Measurements from ENCODE around the gene OCEL1. TPM values are rescaled to one million over a fixed set of nuclear protein-coding genes. Genes with fewer than 3 reads are reported as not detected.

Gene OCEL1
- total and polyA plus RNA-seq, 2 of the 13 experiments (the other 11 are each of a cell fraction or from before 2014, with no cell fraction given): 10.6 to 17.2 TPM

DNA sequence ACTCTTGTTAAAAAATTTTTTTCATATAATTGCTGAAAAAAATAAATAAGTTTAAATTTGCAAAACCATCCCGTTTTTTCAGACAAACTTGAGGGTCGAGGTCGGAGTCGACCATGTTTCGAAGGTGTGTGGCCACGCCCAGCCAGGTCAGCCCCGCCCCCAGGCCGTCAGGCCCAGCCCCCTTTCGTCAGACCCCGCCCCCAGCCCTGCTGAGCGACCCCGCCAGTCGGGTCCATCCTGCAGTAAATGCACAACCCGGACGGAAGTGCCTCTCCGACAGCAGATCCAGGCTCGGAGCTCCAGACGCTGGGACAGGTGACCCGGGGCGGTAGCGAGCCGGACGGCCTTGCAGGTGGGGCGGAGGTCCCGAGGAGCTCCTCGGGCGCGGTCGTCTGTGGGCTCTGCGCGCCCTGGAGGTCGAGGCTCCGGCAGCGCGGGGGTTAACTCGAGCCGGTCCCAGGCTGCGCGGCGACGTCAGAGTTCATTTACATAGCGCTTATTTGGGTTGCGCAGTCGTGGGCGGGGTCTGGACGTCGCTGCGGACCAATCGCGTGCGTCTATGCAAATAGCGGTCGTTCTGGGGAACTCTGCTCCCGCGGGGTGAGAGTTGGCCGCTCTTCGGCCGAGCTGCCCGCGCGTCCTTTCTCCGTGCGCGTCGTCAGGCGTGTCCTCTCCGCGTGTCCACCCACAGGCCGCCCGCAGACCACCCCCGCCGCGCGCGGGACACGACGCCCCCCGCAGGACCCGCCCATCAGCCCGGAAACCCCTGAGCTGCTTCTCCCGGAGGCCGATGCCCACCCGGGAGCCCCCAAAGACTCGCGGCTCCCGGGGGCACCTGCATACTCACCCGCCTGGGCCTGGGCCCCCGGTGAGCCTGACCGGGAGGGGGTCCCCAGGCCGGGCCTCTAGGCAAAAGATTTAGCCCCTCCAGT, at the start of gene OCEL1 (continued):
- TF ChIP-seq PHF20 (CRISPR knock-in tag; IDR thresholded peaks at IDR 0.05) (peak; percentile 63), HOXD1 (CRISPR knock-in tag; IDR thresholded peaks at IDR 0.05) (peak; percentile 50), ZNF280B (CRISPR knock-in tag; IDR thresholded peaks at IDR 0.05; ENCODE audit: borderline replicate concordance) (peak; percentile 10; the same call in 1 of the 2 replicates), ZNF615 (CRISPR knock-in tag; IDR thresholded peaks at IDR 0.05; ENCODE audit: borderline replicate concordance) (no peak), ZNF33B (CRISPR knock-in tag; IDR thresholded peaks at IDR 0.05) (no peak), ZNF407 (CRISPR knock-in tag; IDR thresholded peaks at IDR 0.05; ENCODE audit: not compliant biosample characterization) (no peak), PHF8 (CRISPR knock-in tag; IDR thresholded peaks at IDR 0.05) (peak; percentile 84), SMAD1 (CRISPR knock-in tag; IDR thresholded peaks at IDR 0.05; ENCODE audit: borderline replicate concordance, low read depth) (no peak; the same call in 1 of the 2 replicates), ZNF350 (CRISPR knock-in tag; IDR thresholded peaks at IDR 0.05; ENCODE audit: borderline replicate concordance, low read depth) (peak; percentile 72), ZBTB33 (CRISPR knock-in tag; IDR thresholded peaks at IDR 0.05) (no peak), ZBTB8A (CRISPR knock-in tag; IDR thresholded peaks at IDR 0.05; ENCODE audit: borderline replicate concordance, low read depth) (no peak), FOXK2 (IDR thresholded peaks at IDR 0.05) (no peak), SIX4 (CRISPR knock-in tag; IDR thresholded peaks at IDR 0.05) (no peak)
- TF ChIP-seq, protein P1, sequence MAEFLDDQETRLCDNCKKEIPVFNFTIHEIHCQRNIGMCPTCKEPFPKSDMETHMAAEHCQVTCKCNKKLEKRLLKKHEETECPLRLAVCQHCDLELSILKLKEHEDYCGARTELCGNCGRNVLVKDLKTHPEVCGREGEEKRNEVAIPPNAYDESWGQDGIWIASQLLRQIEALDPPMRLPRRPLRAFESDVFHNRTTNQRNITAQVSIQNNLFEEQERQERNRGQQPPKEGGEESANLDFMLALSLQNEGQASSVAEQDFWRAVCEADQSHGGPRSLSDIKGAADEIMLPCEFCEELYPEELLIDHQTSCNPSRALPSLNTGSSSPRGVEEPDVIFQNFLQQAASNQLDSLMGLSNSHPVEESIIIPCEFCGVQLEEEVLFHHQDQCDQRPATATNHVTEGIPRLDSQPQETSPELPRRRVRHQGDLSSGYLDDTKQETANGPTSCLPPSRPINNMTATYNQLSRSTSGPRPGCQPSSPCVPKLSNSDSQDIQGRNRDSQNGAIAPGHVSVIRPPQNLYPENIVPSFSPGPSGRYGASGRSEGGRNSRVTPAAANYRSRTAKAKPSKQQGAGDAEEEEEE (CRISPR knock-in tag; IDR thresholded peaks at IDR 0.05; ENCODE audit: borderline replicate concordance): peak; percentile 93; the same call in 1 of the 2 replicates

Data from HepG2 (cell line).